B cell (primary cell): ENCODE measurements around the gene FCHO2. TPM values are rescaled to one million over a fixed set of nuclear protein-coding genes. Genes with fewer than 3 reads are reported as not detected.

Experiments
- ATAC-seq: fragments of 200-7000 bp; cut with Tn5 transposase; one replicate; pipeline ENCODE4 v1.10.0; 2021; ENCODE audit warnings: low read depth, mild to moderate bottlenecking, moderate number of reproducible peaks, moderate library complexity
- CTCF ChIA-PET: fragments of 350-600 bp; sonication (Branson Sonifier 250); formaldehyde crosslinking; loops from one replicate; lab custom pipeline; 2021; ENCODE audit warnings: antibody characterized with exemption, inconsistent platforms; lab: Charles Lee
- POLR2A ChIA-PET: fragments of 350-600 bp; sonication (Branson Sonifier 250); formaldehyde crosslinking; loops from one replicate; lab custom pipeline; 2021; ENCODE audit warnings: antibody characterized with exemption; lab: Charles Lee
- DNase-seq: peaks from one replicate; pipeline ENCODE4 v3.0.0; 2013
- H2AFZ ChIP-seq: 2 replicates; pipeline ENCODE4 v1.6.1; 2012; ENCODE audit warnings: mild to moderate bottlenecking, low read depth, low read length; ENCODE audit not compliant: insufficient read depth, poor library complexity, severe bottlenecking
- H3K27ac ChIP-seq, 2 donors: 1 replicate in 1 of 2; 2 replicates in 1 of 2; pipeline ENCODE4 v1.5.1; 2012 to 2013; ENCODE audit warnings: low read length in 2 of 2, mild to moderate bottlenecking in 2 of 2, moderate library complexity in 1 of 2
- H3K27me3 ChIP-seq, 4 experiments: fragments of 200-600 bp in 1 of 4; sonication (generic) in 1 of 4; replicated peaks in 1 of 4; 1 replicate in 2 of 4; 2 replicates in 2 of 4; pipeline versions ENCODE4 v1.6.1 to v1.7.0; 2013 to 2016; ENCODE audit warnings: low read length in 3 of 4, mild to moderate bottlenecking in 2 of 4, mixed read lengths in 1 of 4, moderate library complexity in 1 of 4; ENCODE audit not compliant: insufficient read depth in 4 of 4, control insufficient read depth in 3 of 4; ENCODE audit errors: control extremely low read depth in 1 of 4
- H3K36me3 ChIP-seq, 2 experiments: replicated peaks in 1 of 2; 1 replicate in 1 of 2; 2 replicates in 1 of 2; pipeline versions ENCODE4 v1.6.1 to v1.7.1; 2013; ENCODE audit warnings: low read length in 1 of 2; ENCODE audit not compliant: insufficient read depth in 2 of 2, control insufficient read depth in 1 of 2; ENCODE audit errors: control extremely low read depth in 1 of 2, extremely low read depth in 1 of 2
- H3K4me1 ChIP-seq, 2 donors: fragments of 200-600 bp in 1 of 2; sonication (generic) in 1 of 2; 1 replicate in 1 of 2; 2 replicates in 1 of 2; pipeline versions ENCODE4 v1.5.1 to v1.6.1; 2013 to 2017; ENCODE audit warnings: low read length in 2 of 2; ENCODE audit not compliant: control insufficient read depth in 2 of 2, insufficient read depth in 2 of 2
- H3K4me2 ChIP-seq: replicated peaks from 2 replicates; pipeline ENCODE3; 2012; ENCODE audit warnings: mild to moderate bottlenecking, low read depth, low read length; ENCODE audit not compliant: poor library complexity, severe bottlenecking
- H3K4me3 ChIP-seq, 5 experiments: fragments of 200-600 bp in 1 of 5; sonication (generic) in 1 of 5; 1 replicate in 3 of 5; 2 replicates in 2 of 5; pipeline versions ENCODE4 v1.5.1 to v1.7.0; 2011 to 2016; ENCODE audit warnings: low read length in 4 of 5, mild to moderate bottlenecking in 4 of 5, low read depth in 2 of 5, control low read depth in 1 of 5, moderate library complexity in 1 of 5; ENCODE audit not compliant: insufficient read depth in 1 of 5; ENCODE audit errors: control extremely low read depth in 1 of 5, extremely low read depth in 1 of 5
- H3K79me2 ChIP-seq: fragments of 200-600 bp; sonication (generic); one replicate; pipeline ENCODE4 v1.6.0; 2016; ENCODE audit warnings: low read length; ENCODE audit not compliant: control insufficient read depth, insufficient read depth
- H3K9ac ChIP-seq: fragments of 200-600 bp; sonication (generic); 2 replicates; pipeline ENCODE4 v1.6.1; 2017; ENCODE audit warnings: mild to moderate bottlenecking, low read length, moderate library complexity
- H3K9me3 ChIP-seq, 3 donors: one replicate each; pipeline versions ENCODE4 v1.6.1 to v1.7.1; 2013; ENCODE audit warnings: low read length in 2 of 3; ENCODE audit not compliant: control insufficient read depth in 2 of 3, insufficient read depth in 1 of 3; ENCODE audit errors: control extremely low read depth in 1 of 3
- H4K20me1 ChIP-seq: 2 replicates; pipeline ENCODE4 v1.6.0; 2012; ENCODE audit warnings: mild to moderate bottlenecking, low read length; ENCODE audit not compliant: insufficient read depth, control insufficient read depth, poor library complexity, severe bottlenecking
- H3K27ac Mint-ChIP-seq: one replicate; pipeline ENCODE4 v1.8.0; 2021; ENCODE audit warnings: mixed read lengths
- H3K27me3 Mint-ChIP-seq: one replicate; pipeline ENCODE4 v1.8.0; 2021; ENCODE audit warnings: mixed read lengths
- H3K4me1 Mint-ChIP-seq: one replicate; pipeline ENCODE4 v1.8.0; 2021; ENCODE audit warnings: mixed read lengths
- H3K4me3 Mint-ChIP-seq: one replicate; pipeline ENCODE4 v1.8.0; 2021; ENCODE audit warnings: mixed read lengths
- H3K9me3 Mint-ChIP-seq: one replicate; pipeline ENCODE4 v1.8.0; 2022; ENCODE audit warnings: mixed read lengths; ENCODE audit not compliant: insufficient read depth
- CTCF ChIP-seq: fragments of 200-600 bp; IDR thresholded peaks from one replicate; pipeline ENCODE4 v1.8.0; 2022; ENCODE audit warnings: antibody characterized with exemption, mild to moderate bottlenecking
- EZH2 ChIP-seq: IDR thresholded peaks from 2 replicates; pipeline ENCODE4 v1.6.1; 2012; ENCODE audit warnings: borderline replicate concordance, low read depth, mild to moderate bottlenecking, moderate library complexity, low read length; ENCODE audit not compliant: insufficient read depth, poor library complexity, severe bottlenecking
- WGBS: methylation state at CpG from one replicate; pipeline ENCODE4 v1.1.5; 2013; ENCODE audit warnings: missing lambda C conversion rate; ENCODE audit not compliant: insufficient coverage; 5-methylcytosine and 5-hydroxymethylcytosine counted together
- intact Hi-C: fragments of 100-400 bp; cut with micrococcal nuclease; formaldehyde crosslinking; loops from one replicate; pipeline ENCODE4 v1.10.0; 2022
- polyA plus RNA-seq: library from polyadenylated mRNA; depleted of rRNA; stranded (reverse); fragments of >200 nt; gene quantifications from 2 replicates; pipeline ENCODE4 v1.2.3, GENCODE V29; 2012
- total RNA-seq, 2 donors: library from RNA; stranded (reverse); fragments of 120-200 nt in 1 of 2; gene quantifications; 1 replicate in 1 of 2; 2 replicates in 1 of 2; pipeline versions ENCODE4 v1.2.3 to v1.2.4, GENCODE V29; 2013 to 2022

Gene FCHO2
- total and polyA plus RNA-seq, 2 donors (not counting 1 experiment from before 2014, with no cell fraction given) = 1.5 to 11.0 TPM

- ChIA-PET CTCF (interaction anchor here (0.5 to 1.0 kb wide), 2 partner anchors 46 to 407 kb away, joined by 3 to 5 read pairs; no protein-coding TSS in a partner anchor), POLR2A (no interaction called here)
- H3K4me1 ChIP-seq = no peaks in the 10 kb centered on the region
- no peaks in the 10 kb centered on the region for H3K9me3 Mint-ChIP-seq
- H4K20me1 ChIP-seq = no peaks in the 10 kb centered on the region
- no peaks in the 10 kb centered on the region for H3K9me3 ChIP-seq
- no peaks in the 10 kb centered on the region for H3K36me3 ChIP-seq
- WGBS = no CpG with 5 or more reads among the region's 1 CpG
- H3K27ac ChIP-seq = no peak overlapping the region
- no peak overlapping the region for H3K4me2 ChIP-seq
- TF ChIP-seq CTCF (no peak), EZH2 (no peak)
- no peak overlapping the region for H2AFZ ChIP-seq
- H3K27ac Mint-ChIP-seq = no peak overlapping the region
- intact Hi-C loops = no loop called here
- H3K4me3 ChIP-seq = no peak overlapping the region
- ATAC-seq = no peak
- no peak overlapping the region for H3K4me3 Mint-ChIP-seq
- H3K27me3 Mint-ChIP-seq = peaks cover 28% of the 10 kb centered on the region
- no peak overlapping the region for H3K9ac ChIP-seq
- no peaks in the 10 kb centered on the region for H3K79me2 ChIP-seq
- no peak for DNase-seq
- H3K27me3 ChIP-seq = peaks cover 0 to 3% (median 0%) of the 10 kb centered on the region in 4 experiments
- no peaks in the 10 kb centered on the region for H3K4me1 Mint-ChIP-seq
Measured at GRCh38 chr5:72938206-72938605, 17.6 kb upstream of the FCHO2 start.

GRCh38 chr5:72940082-72940481 is 15.8 kb upstream of the FCHO2 start:
- H3K27me3 ChIP-seq = peaks cover 0 to 3% (median 0%) of the 10 kb centered on the region in 4 experiments
- H3K27ac ChIP-seq = no peak overlapping the region
- H3K9ac ChIP-seq = no peak overlapping the region
- DNase-seq (no peak), ATAC-seq (no peak)
- Mint-ChIP-seq H3K9me3 (no peaks in the 10 kb centered on the region), H3K27me3 (peaks cover 30% of the 10 kb centered on the region), H3K27ac (no peak overlapping the region), H3K4me1 (no peaks in the 10 kb centered on the region), H3K4me3 (no peak overlapping the region)
- POLR2A ChIA-PET = no interaction called here
- CTCF ChIA-PET = no interaction called here
- H3K9me3 ChIP-seq = no peaks in the 10 kb centered on the region
- no peaks in the 10 kb centered on the region for H3K4me1 ChIP-seq
- TF ChIP-seq CTCF = no peak
- TF ChIP-seq EZH2 = no peak
- H4K20me1 ChIP-seq = no peaks in the 10 kb centered on the region
- intact Hi-C loops = no loop called here
- H3K4me3 ChIP-seq = no peak overlapping the region
- no peaks in the 10 kb centered on the region for H3K36me3 ChIP-seq
- WGBS = 86% methylated on average over 1 of the region's 4 CpGs
- no peaks in the 10 kb centered on the region for H3K79me2 ChIP-seq
- H3K4me2 ChIP-seq = no peak overlapping the region
- no peak overlapping the region for H2AFZ ChIP-seq
